RPMI7951 (cell line): ENCODE results near the gene PLA2G6. TPM values are rescaled to one million over a fixed set of nuclear protein-coding genes. Genes with fewer than 3 reads are reported as not detected.
"Not testable (repeated sequence)": the region's sequence is repeated elsewhere in the genome, so short reads cannot be mapped to it uniquely, and the experiment has no call there.

Experiments
- DNase-seq: peaks from one replicate; pipeline ENCODE4 v3.0.0-alpha.2; 2012; ENCODE audit warnings: low read depth
- total RNA-seq: library from RNA; depleted of rRNA; stranded (reverse); fragments of >200 nt; shearing (Covaris generic); gene quantifications from 2 replicates; pipeline ENCODE4 v1.2.3, GENCODE V29; 2014

The PLA2G6 gene
- total RNA-seq, 1 experiment from 2014 or later = 3.7 TPM

DNA sequence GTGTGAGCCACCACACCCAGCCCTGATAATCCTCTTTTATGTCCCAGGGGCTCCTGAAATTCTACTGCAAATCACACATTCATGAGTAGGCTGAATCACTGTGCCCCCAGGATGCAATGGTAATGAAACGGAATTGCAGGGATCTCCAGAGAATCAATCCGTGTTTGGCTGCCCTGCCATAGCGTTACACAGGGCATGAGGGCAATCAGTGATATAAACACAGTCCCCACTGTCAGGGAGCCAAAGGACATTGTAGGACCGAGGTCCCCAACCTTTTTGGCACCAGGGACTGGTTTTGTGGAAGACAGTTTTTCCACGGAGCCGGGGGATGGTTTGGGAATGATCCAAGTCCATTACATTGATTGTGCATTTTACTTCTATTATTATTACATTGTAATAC, 9.0 kb upstream of the PLA2G6 start:
- no peak for DNase-seq

DNA sequence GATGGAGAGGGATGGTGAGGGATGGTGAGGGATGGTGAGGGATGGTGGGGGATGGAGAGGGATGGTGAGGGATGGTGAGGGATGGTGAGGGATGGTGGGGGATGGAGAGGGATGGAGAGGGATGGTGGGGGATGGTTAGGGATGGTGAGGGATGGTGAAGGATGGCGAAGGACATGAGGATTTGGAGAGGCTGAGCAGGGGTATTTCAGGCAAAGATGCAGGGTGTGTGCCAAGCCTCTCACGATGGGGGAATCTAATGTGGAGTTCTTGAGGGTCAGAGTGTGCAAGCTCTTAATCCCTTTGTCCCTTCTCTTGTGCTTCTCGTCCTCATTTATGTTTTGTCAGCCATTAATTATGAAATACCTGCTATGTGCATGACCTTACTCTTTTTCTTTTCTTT, 7.5 kb upstream of the PLA2G6 start:
- no peak for DNase-seq

DNA sequence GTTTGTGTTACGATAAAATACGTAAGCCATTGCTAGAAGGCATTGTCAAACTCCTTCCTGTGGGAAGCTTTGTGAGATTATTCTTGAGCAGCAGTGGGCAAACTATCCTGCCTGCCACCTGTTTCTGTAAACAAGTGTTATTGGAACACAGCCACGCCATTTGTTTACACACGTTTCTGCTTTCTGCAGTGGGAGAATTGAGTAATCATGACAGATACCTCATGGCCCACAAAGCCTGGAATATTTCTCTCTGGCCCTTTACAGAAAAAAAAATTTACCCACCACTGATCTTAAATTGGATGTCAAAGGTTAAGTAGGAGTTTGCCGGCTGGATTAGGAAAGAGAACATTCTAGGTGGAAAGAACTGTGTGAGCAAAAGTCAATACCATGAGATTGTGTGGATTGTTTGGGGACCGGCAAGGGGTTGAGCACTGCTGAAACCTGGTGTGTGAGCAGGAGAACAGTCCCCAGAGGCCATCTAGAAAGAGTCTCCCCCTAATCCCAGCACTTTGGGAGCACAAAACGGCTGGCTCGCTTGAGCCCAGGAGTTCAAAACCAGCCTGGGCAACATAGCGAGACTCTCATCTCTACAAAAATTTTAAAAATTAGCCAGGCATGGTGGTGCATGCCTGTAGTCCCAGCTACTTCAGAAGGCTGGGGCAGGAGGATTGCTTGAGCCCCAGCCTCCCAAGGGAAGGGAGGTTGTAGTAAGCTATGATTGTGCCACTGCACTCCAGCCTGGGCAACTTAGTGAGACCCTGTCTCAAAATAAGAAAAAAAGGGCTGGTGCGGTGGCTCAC, 6.0 kb upstream of the PLA2G6 start:
- no peak for DNase-seq

DNA sequence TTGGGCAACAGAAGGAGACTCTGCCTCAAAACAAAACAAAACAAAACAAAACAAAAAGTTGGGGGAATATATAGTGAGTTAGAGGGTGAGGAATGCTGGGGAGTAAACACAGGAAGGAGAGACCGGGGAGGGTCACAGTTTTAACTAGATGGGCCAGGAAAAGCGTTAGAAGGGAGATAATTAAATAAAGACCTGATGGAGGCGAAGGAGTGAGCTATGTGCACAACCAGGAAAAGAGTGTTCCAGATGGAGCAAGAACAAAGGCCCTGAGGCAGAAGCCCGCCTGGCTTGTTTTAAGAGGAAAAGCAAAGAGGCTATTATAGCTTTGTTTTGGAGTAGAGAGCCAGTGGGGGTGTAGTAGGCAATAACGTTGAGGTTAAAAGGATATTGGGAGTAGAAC, 4.8 kb upstream of the PLA2G6 start:
- no peak for DNase-seq

DNA sequence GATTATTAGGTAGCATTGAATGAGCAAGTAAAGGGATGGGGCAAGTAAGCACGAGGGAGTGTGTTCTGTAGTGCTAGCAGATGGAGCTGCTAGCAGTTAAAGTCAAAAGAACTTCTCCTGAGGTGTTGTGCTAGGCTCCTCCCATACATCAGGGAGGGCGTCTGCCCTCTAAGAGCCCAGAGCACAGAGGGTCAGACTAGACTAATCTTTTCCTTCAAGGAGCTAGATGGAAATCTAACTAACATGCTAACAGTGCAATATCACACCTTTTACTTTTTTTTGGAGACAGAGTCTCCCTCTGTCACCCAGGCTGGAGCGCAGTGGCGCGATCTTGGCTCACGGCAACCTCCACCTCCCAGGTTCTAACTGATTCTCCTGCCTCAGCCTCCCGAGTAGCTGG, 3.2 kb upstream of the PLA2G6 start:
- no peak for DNase-seq

DNA sequence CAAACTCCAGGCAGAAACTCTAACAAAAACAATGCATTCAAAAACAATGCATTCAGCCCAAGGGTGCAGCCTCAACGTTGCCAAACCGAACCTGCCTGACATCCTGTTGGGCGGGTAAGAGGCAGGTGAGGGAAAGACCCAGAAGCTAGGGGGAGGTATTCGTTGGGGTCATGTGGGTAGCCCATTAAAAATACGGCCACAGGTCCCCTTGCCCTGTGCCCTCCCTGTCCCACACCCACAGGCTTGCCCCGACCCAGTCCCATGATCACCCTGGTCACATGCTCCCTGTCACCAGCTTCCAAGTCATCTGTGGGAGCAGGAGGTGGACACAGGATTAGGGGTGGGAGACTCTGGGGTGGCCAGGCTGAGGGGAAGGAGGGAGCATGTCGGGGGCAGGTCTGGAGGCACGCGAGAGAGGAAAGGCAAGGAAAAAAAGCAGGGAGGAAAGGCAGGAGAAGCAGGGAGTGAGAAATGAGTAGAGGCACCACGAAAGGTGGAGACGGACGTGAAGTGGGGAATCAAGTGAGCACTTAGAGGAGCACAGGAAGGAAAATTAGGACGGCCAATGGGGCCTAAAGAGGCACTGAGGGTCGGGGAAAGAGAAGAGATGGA, 683 bp downstream of the PLA2G6 start:
- DNase-seq = no peak

DNA sequence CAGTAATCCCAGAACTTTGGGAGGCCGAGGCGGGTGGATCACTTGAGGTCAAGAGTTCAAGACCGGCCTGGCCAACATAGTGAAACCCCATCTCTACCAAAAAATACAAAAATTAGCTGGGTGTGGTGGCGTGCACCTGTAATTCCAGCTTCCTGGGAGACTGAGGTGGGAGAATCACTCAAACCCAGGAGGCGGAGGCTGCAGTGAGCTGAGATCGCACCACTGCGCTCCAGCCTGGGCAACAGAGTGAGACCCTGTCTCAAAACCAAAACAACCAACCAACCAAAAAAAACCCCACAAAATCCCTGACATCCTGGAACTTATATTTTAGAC, 3.1 kb downstream of the PLA2G6 start:
- not testable (repeated sequence) for DNase-seq

DNA sequence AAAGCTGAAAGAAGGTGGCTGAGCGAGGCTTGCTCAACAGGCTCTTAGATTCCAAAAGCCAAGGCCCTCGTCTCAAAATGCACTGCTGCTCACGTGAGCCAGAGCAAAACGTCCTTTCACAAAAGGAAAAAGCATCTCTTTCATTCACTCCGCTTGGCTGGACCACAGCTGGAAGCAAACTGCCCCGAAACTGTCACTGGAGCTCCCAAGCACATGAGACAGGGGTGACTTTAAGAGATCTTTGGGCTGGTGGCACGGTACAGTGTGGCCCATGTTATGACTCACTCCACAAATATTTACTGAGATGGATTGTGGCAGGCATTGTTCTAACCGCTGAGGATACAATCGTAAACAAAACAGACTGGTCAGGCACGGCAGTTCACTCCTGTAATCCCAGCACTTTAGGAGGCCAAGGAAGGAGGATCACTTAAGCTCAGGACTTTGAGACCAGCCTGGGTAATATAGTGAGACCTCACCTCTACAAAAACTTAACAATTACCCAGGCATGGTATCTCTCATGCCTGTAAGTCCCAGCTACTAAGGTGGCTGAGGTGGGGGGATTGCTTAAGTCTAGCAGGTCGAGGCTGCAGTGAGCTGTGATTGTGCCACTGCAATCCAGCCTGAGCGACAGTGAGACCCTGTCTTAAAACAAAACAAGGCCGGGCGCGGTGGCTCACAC, 3.6 kb downstream of the PLA2G6 start:
- DNase-seq = peak; percentile 96

DNA sequence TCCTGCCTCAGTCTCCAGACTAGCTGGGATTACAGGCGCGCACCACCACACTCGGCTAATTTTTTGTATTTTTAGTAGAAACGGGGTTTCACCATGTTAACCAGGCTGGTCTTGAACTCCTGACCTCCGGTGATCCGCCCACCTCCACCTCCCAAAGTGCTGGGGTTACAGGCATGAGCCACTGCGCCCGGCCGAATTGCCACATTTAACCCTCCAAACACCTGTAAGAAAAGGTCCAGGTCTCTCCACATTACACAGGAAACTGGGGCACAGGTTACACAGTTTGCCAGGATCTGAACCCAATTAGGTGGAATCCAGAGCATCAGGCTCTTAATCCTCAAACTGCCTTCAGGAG, 4.1 kb downstream of the PLA2G6 start:
- DNase-seq = not testable (repeated sequence)

DNA sequence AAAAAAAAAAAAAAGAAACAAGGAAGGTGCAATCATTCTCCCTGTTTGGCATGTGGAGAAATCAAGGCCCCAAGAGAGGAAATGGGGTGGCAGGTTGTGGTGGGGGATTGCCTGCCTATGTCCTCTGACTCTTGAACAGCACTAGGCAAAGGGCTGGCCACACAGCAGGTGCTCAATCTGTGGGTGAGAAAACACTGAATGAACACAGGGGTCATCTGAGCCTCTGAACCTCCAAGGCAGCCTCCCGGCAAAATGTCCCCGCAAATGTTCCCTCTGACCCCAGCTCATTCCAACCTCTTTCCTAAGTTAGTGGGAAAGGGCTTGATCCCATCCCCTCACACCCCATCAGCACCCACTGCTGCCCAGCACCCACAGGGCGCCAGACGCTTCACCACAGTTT, 4.6 kb downstream of the PLA2G6 start:
- DNase-seq = no peak

DNA sequence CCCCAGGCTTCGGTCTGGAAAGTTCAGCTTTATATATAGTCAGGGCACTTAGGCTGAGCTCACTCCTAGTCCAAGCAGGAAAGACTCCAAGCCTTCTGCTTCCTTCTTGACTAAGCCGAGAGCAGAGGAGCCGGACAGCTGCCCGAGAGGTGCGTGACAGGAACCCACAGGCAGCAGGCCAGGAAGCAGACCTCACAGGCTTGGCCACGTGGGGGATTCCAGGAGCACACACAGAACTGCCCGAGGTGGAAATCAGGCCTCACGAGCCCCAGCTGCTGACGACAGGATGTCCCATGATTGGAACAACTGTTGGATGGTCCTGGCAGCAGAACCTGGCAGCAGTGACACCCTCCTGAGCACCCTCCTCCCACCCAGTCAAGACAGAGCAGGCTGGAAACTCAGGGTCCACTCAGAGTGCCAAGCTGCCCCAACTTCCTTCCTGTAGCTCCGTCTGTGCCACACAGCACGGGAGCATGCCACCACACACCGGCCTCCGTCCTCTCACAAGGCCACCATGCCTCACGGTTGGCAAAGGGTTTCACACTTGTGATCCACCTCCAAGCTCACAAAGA, 5.4 kb downstream of the PLA2G6 start:
- peak; percentile 99 for DNase-seq

DNA sequence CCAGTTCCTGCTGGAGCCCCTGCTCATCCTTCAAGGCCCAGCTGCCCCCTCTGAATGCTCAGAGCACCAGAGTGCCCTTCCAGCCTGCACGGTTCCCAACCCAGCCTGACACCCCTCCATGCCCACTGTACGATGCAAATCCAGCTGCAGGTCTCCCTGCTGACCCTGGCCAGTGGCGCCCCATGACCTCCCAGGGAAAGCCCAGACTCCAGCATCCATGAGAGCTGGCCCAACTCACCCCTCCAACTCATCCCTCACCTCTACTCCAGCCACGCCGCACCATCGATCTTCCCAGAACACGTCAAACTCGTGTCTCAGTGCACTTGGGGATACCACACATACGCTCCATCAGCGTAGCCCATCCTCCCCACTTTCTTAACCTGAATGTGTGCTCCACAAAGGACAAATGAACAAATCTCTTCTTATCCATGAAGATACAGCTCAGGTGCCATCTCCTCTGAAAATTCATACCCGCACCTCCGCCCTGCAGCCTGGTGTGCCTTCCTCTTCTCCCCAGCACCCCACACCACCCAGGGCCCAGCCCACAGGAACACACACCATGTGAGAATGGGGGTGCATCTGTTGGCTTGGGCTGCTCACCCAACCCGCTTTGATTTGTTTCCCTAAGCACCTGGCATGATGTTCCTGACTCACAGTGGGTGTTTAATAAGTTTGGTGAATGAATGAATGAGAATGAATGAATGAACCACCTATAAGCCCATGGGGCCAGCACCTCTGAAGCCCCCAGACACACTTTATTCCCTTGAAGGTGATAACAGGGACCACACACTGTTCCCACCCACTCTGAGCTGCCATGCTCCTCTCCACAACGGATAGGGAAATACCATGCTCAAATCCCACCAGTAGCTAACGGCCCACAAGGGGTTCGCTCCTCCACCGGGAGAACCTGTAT, 6.2 kb downstream of the PLA2G6 start:
- no peak for DNase-seq

DNA sequence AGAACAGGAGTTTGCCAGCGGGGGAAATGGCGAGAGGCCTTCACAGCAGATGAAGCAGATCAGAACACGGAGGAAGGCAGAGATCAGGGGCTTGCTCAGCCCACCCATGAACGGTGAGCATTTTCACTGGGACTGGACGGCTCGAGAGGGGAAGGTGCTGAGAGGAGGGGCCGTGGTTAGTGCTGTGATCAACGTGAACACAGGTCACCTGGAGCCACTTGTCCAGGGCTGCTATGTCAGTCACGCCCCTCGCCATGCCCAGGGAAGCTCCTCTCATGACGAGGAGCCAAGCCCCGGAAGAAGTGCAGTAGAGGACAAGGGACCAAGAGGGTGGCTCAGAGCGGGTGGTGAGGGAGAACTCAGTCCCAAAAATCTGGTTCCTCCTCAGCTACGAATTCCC, 7.0 kb downstream of the PLA2G6 start:
- DNase-seq = no peak

DNA sequence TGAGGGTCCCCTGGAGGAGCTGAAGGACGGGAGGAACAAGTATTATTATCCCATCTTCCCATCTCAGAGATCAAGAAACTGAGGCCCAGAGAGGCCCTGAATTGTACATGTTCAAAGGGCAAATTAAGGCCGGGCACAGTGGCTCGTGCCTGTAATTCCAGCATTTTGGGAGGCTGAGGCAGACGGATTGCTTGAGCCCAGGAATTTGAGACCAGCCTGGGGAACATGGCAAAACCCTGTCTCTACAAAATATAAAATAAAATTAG, 8.1 kb downstream of the PLA2G6 start:
- no peak for DNase-seq

DNA sequence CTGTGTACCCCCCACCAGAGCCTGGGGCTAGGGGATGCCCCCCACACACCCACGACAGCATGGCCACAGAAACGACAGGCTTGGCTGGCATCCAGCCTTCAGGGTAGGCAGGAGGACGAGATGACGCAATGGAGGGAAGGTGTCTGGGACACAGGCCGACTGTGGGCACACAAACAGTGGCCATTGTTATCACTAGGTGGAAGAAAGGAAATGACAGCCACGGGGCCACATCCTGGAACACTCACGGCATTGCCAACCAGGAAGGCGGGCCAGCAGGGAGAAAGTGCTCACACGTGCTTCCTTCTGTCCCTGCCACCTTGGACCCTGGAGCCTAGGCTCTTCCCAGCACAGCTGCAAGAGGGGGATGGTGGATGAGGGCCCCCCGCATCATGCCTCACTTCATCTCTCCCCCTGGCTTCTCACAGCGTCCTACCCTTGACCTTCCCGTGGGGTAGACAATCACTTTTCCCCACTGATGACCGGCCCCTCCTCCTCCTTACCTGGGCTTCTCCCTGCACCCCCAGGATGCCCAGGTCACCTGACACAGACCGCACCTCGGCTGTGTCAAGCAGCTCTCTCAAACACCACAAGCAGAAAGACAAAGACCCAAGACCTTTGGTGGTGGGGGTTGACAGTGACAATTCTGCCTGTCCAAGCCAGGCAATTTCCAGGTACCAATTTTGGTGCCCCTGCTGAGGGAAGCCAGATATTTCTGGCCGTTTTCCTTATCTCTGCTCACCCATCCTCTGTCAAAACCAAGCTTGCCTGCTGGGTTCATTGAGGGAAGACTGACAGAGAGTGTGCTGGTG, 8.6 kb downstream of the PLA2G6 start:
- DNase-seq = peak; percentile 74

DNA sequence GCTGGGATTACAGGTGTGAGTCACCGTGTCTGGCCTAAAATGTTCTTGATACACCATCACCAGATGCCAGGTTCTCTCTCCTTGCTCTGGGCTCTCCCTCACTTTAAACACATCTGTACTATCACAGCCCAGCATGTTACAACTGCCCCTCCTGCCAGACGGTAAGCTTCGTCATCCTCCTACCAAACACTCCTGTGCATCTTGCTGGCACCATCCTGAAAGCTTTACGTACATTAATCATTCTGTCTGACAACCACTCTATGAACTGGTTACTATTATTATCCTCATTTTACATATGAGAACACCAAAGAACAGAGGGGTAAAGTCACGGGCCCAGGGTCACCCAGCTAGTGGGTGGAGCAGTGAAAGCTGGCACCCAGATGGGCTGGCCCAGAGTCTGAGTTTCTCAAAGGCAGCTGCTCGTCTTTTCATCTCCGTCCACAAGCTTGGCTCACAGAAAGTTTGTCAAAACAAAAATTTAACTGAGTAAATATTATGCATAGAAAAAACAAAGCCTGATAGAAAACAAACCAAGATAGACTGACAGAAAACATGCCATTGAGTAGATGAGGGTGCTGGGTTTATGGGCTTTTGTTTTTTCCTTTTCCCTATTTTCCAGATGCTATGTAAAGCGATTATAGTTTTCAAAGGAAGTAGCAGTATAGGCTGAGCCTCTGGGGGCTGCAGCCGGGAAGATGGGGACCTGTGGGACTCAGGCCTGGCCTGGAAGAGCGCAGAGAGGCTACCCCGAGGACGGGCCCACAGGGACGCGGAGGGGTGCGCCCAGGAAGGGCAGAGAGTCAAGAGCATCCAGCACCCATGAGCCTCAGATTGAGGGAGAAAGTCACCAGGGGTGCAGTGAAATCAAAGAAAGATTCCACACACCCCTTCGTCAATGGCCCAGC, 9.5 kb downstream of the PLA2G6 start:
- DNase-seq = peak; percentile 65

DNA sequence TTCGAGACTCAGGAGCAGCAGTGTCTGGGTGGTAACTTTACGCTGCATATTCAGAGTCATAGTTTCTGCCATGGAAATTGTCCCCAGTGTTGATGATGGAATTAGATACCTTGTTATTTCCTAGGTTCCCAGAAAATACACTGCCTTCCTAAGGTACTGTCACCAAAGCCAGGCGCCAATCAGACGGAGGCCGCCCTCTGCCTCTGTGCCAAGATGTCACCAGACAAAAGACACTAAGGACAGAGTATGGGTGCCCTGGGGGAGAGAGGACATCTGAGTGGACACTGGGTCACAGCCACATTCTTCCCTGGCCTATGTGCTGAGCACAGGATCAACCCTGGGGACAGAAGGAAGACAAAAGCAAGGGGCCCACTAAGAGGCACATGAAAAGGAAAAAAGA, 11.2 kb downstream of the PLA2G6 start:
- DNase-seq = no peak

DNA sequence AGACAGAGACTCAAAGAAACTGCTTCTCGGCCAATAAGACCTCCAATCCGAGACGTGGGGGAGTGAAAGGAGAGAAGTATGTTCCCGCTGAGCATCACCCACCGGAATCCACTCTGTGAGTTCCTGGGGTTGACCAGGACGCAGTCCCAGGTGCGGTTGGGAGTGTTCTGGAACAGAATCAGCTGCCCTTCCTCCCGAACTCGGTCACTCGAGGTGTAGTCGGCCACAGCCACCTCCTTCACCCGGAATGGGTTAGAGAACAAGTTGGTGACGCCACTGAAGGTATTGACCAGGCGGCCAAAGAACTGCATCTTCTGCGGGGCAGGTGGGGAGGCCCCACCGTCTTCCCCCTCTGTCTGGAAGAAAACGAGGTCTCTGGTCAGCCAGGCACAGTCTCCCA, 12.5 kb downstream of the PLA2G6 start:
- no peak for DNase-seq

DNA sequence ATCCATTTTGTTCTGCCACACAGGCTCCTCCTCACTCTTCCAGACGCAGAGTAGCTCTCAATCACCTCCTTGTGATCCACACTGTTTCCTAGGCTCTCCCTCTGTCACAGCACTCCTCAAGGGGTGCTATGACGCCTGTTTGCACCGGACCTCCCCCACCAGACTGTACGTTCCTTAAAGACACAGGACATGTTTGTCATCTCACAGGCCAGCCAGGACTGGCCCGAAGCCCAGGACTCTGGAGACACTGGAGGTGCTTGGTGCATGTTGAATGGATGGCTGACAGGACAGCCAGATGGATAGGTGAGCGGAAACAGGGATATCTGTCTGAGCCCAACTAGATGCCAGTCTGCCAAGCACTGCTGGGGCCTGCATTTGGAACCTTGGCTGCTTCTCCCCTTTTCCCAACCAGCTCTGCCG, 13.6 kb downstream of the PLA2G6 start:
- no peak for DNase-seq

DNA sequence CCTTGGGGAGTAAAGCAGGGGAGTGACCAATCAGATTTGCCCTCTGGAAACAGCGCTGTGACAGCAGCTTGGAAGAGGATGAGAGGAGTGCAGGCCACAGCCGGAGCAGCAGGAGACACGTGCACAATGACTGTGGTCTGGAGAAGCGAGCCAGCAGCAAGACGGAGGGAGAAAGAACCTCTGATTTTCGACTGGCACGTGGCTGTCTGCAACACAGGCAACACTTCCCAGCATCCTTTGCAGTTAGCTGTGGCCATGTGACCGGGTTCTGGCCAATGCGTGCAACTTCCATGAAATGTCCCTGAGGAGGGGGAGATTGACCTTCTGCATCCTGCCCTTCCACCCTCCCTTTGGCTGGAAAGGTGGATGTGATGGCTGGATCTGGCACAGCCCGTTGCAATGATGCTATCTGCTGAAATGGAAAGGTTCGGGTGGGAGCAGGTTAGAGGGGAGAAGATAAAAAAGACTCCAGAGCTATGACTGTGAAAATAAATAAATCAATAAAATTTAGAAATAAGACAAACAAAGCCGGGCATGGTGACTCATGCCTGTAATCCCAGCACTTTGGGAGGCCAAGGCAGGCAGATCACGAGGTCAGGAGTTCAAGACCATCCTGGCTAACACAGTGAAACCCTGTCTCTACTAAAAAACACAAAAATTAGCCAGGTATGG, 15.6 kb downstream of the PLA2G6 start:
- no peak for DNase-seq
